Endodermal cell (in vitro differentiated cells): ENCODE data around the gene ZNF561. TPM values are rescaled to one million over a fixed set of nuclear protein-coding genes. Genes with fewer than 3 reads are reported as not detected.

Experiments
- DNase-seq: peaks from one replicate; pipeline ENCODE4 v3.0.0-alpha.2; 2017
- H3K27ac ChIP-seq: 2 replicates; pipeline ENCODE4 v1.5.1; 2013; ENCODE audit warnings: mild to moderate bottlenecking, low read depth, low read length, moderate library complexity
- H3K27me3 ChIP-seq: 2 replicates; pipeline ENCODE4 v1.6.1; 2013; ENCODE audit warnings: mild to moderate bottlenecking, low read length, moderate library complexity; ENCODE audit not compliant: insufficient read depth, control insufficient read depth, poor library complexity, severe bottlenecking
- H3K36me3 ChIP-seq: 2 replicates; pipeline ENCODE4 v1.7.0; 2013; ENCODE audit warnings: mild to moderate bottlenecking, low read length, moderate library complexity; ENCODE audit not compliant: control insufficient read depth, insufficient read depth
- H3K4me1 ChIP-seq: one replicate; pipeline ENCODE4 v1.7.0; 2013; ENCODE audit warnings: low read length; ENCODE audit not compliant: control insufficient read depth, insufficient read depth
- H3K4me3 ChIP-seq: 2 replicates; pipeline ENCODE4 v1.5.1; 2013; ENCODE audit warnings: mild to moderate bottlenecking, low read length, moderate library complexity
- H3K9ac ChIP-seq: 2 replicates; pipeline ENCODE4 v1.6.1; 2013; ENCODE audit warnings: mild to moderate bottlenecking, low read length, moderate library complexity; ENCODE audit not compliant: poor library complexity, severe bottlenecking; ENCODE audit errors: extremely low read depth
- H3K9me3 ChIP-seq: 2 replicates; pipeline ENCODE4 v1.6.1; 2013; ENCODE audit warnings: mild to moderate bottlenecking, low read length, moderate library complexity; ENCODE audit not compliant: control insufficient read depth
- H3K27ac Mint-ChIP-seq: 2 replicates; pipeline ENCODE4 v1.8.0; 2020; ENCODE audit warnings: mixed read lengths
- H3K27me3 Mint-ChIP-seq: 2 replicates; pipeline ENCODE4 v1.8.0; 2021; ENCODE audit warnings: mild to moderate bottlenecking, mixed read lengths; ENCODE audit not compliant: insufficient read depth
- H3K36me3 Mint-ChIP-seq: 2 replicates; pipeline ENCODE4 v1.8.0; 2020; ENCODE audit warnings: low read depth, mixed read lengths
- H3K4me1 Mint-ChIP-seq: 2 replicates; pipeline ENCODE4 v1.8.0; 2020; ENCODE audit warnings: mixed read lengths
- H3K4me3 Mint-ChIP-seq: 2 replicates; pipeline ENCODE4 v1.8.0; 2020; ENCODE audit warnings: mild to moderate bottlenecking, moderate library complexity, mixed read lengths
- H3K9me3 Mint-ChIP-seq: 2 replicates; pipeline ENCODE4 v1.8.0; 2020; ENCODE audit warnings: mild to moderate bottlenecking, mixed read lengths
- CTCF ChIP-seq: fragments of 200-600 bp; sonication (generic); conservative IDR thresholded peaks from 2 replicates; pipeline ENCODE4 v1.5.0; 2021; ENCODE audit warnings: antibody characterized with exemption, mild to moderate bottlenecking
- WGBS, 2 experiments: methylation state at CpG; one replicate each; pipeline versions ENCODE4 v1.1.5 to v1.1.7; 2013; ENCODE audit warnings: missing lambda C conversion rate in 2 of 2, mixed read lengths in 1 of 2; ENCODE audit not compliant: insufficient coverage in 1 of 2, insufficient read length in 1 of 2; 5-methylcytosine and 5-hydroxymethylcytosine counted together
- total RNA-seq, 2 donors: library from RNA; stranded (reverse); fragmentation: NEBNext Ultra II Directional in 1 of 2; extraction: Animal tissue kit (Norgen Biotek cat#: 25700) in 1 of 2; gene quantifications; 2 replicates in 1 of 2; 3 replicates in 1 of 2; pipeline ENCODE4 v1.2.1, GENCODE V29; 2021

The ZNF561 gene
- total RNA-seq, 2 donors from 2014 or later, result 51.0 to 57.2 TPM

GRCh38 chr19:9622531-9622930, 1.5 kb upstream of the ZNF561 start:
- Mint-ChIP-seq H3K27ac (peak overlapping the region; percentile 27), H3K9me3 (peaks cover 5% of the 10 kb centered on the region), H3K36me3 (peaks cover 28% of the 10 kb centered on the region), H3K4me3 (peak overlapping the region; percentile 91), H3K4me1 (peaks cover 15% of the 10 kb centered on the region), H3K27me3 (no peaks in the 10 kb centered on the region)
- Histone ChIP-seq H3K4me1 (no peaks in the 10 kb centered on the region), H3K36me3 (peaks cover 19% of the 10 kb centered on the region), H3K9me3 (no peaks in the 10 kb centered on the region), H3K27me3 (no peaks in the 10 kb centered on the region), H3K27ac (peak overlapping the region; percentile 57), H3K9ac (no peak overlapping the region), H3K4me3 (peak overlapping the region; percentile 96)
- DNase-seq, result no peak
- 92 to 100% methylated on average over 1 to 2 of the region's 2 CpGs for WGBS, 2 experiments
- TF ChIP-seq CTCF, result no peak

- H3K9me3 Mint-ChIP-seq, result peaks cover 6% of the 10 kb centered on the region
- Histone ChIP-seq H3K4me1 (no peaks in the 10 kb centered on the region), H3K9ac (peak overlapping the region; percentile 97), H3K27ac (peak overlapping the region; percentile 99), H3K9me3 (peaks cover 3% of the 10 kb centered on the region), H3K36me3 (peaks cover 35% of the 10 kb centered on the region), H3K4me3 (peak overlapping the region; percentile 96), H3K27me3 (no peaks in the 10 kb centered on the region)
- H3K27ac Mint-ChIP-seq, result peak overlapping the region; percentile 100
- H3K27me3 Mint-ChIP-seq, result no peaks in the 10 kb centered on the region
- no peak for DNase-seq
- no peak for TF ChIP-seq CTCF
- WGBS, 2 experiments, result 0 to 1% methylated on average over 11 to 16 of the region's 16 CpGs
- H3K36me3 Mint-ChIP-seq, result peaks cover 40% of the 10 kb centered on the region
- peaks cover 13% of the 10 kb centered on the region for H3K4me1 Mint-ChIP-seq
- H3K4me3 Mint-ChIP-seq, result peak overlapping the region; percentile 91
These were observed 233 bp downstream of the ZNF561 start for GRCh38 chr19:9620842-9621155.

- Histone ChIP-seq H3K27ac (no peak overlapping the region), H3K4me3 (no peak overlapping the region), H3K9me3 (peaks cover 53% of the 10 kb centered on the region), H3K9ac (no peak overlapping the region), H3K27me3 (no peaks in the 10 kb centered on the region), H3K36me3 (peaks cover 85% of the 10 kb centered on the region), H3K4me1 (no peaks in the 10 kb centered on the region)
- TF ChIP-seq CTCF, result no peak
- H3K4me1 Mint-ChIP-seq, result peaks cover 1% of the 10 kb centered on the region
- H3K4me3 Mint-ChIP-seq, result no peak overlapping the region
- DNase-seq, result no peak
- no peaks in the 10 kb centered on the region for H3K27me3 Mint-ChIP-seq
- H3K36me3 Mint-ChIP-seq, result peaks cover 83% of the 10 kb centered on the region
- peaks cover 47% of the 10 kb centered on the region for H3K9me3 Mint-ChIP-seq
- no peak overlapping the region for H3K27ac Mint-ChIP-seq
These were observed 5.2 kb downstream of the ZNF561 start for GRCh38 chr19:9615844-9616243.
